HepG2 (cell line): Measurements from ENCODE around the gene TYMS. TPM values are rescaled to one million over a fixed set of nuclear protein-coding genes. Genes with fewer than 3 reads are reported as not detected.
A peak's percentile ranks its signal among the peaks of the same experiment; 100 is the strongest.

Experiments used
- ARID2 ChIP-seq: sonication (generic); formaldehyde crosslinking; IDR thresholded peaks from 2 replicates; pipeline ENCODE4 v1.8.1; 2022; ENCODE audit warnings: mild to moderate bottlenecking, missing genetic modification reagents, borderline replicate concordance
- CAMTA2 ChIP-seq: sonication (generic); formaldehyde crosslinking; IDR thresholded peaks from 2 replicates; pipeline ENCODE4 v1.4.0; 2020; ENCODE audit warnings: mild to moderate bottlenecking, missing genetic modification reagents, borderline replicate concordance
- CBFB ChIP-seq: sonication (generic); formaldehyde crosslinking; IDR thresholded peaks from 2 replicates; pipeline ENCODE4 v1.4.0; 2020; ENCODE audit warnings: missing genetic modification reagents
- E2F1 ChIP-seq: sonication (generic); formaldehyde crosslinking; IDR thresholded peaks from 2 replicates; pipeline ENCODE4 v1.5.0; 2020; ENCODE audit warnings: missing genetic modification reagents
- HDAC6 ChIP-seq: fragments of 200-600 bp; sonication (generic); IDR thresholded peaks from 2 replicates; pipeline ENCODE4 v1.7.0; 2017; ENCODE audit warnings: mild to moderate bottlenecking, antibody characterized with exemption, low read length, low read depth
- HMGXB4 ChIP-seq, 2 experiments: sonication (generic) in 1 of 2; formaldehyde crosslinking in 1 of 2; IDR thresholded peaks; 2 replicates each; pipeline versions ENCODE4 v1.4.0 to v1.6.1; 2018 to 2020; ENCODE audit warnings: missing genetic modification reagents in 2 of 2, borderline replicate concordance in 1 of 2, low read depth in 1 of 2, mild to moderate bottlenecking in 1 of 2, missing biosample characterization in 1 of 2
- NKX3-1 ChIP-seq: sonication (generic); formaldehyde crosslinking; IDR thresholded peaks from 2 replicates; pipeline ENCODE4 v1.5.0; 2020; ENCODE audit warnings: missing genetic modification reagents
- PHF8 ChIP-seq: sonication (generic); formaldehyde crosslinking; IDR thresholded peaks from 2 replicates; pipeline ENCODE4 v1.5.0; 2020; ENCODE audit warnings: missing genetic modification reagents
- SALL1 ChIP-seq: sonication (generic); formaldehyde crosslinking; IDR thresholded peaks from 2 replicates; pipeline ENCODE4 v1.8.0; 2022; ENCODE audit warnings: mild to moderate bottlenecking, missing genetic modification reagents
- YEATS2 ChIP-seq: sonication (generic); formaldehyde crosslinking; IDR thresholded peaks from 2 replicates; pipeline ENCODE4 v1.4.0; 2020; ENCODE audit warnings: missing genetic modification reagents, borderline replicate concordance
- ZKSCAN1 ChIP-seq: fragments of 150-350 bp; IDR thresholded peaks from 2 replicates; pipeline ENCODE4 v1.6.1; 2014; ENCODE audit warnings: low read length
- ZNF24 ChIP-seq: fragments of 450-650 bp; IDR thresholded peaks from 2 replicates; pipeline ENCODE4 v1.6.1; 2017; ENCODE audit warnings: antibody characterized with exemption, mild to moderate bottlenecking
- ZNF260 ChIP-seq: sonication (generic); formaldehyde crosslinking; IDR thresholded peaks from 2 replicates; pipeline ENCODE4 v1.4.0; 2020; ENCODE audit warnings: missing genetic modification reagents, low read depth, mild to moderate bottlenecking, borderline replicate concordance
- ZNF30 ChIP-seq: sonication (generic); formaldehyde crosslinking; IDR thresholded peaks from 2 replicates; pipeline ENCODE4 v1.5.0; 2020; ENCODE audit warnings: mild to moderate bottlenecking, missing genetic modification reagents
- ZNF512B ChIP-seq: sonication (generic); formaldehyde crosslinking; IDR thresholded peaks from 2 replicates; pipeline ENCODE4 v1.5.1; 2020; ENCODE audit warnings: missing genetic modification reagents, mild to moderate bottlenecking, borderline replicate concordance
- ZNF563 ChIP-seq: sonication (generic); formaldehyde crosslinking; IDR thresholded peaks from 2 replicates; pipeline ENCODE4 v1.8.0; 2022; ENCODE audit warnings: mild to moderate bottlenecking, moderate library complexity, missing genetic modification reagents
- polyA plus RNA-seq, 8 experiments: library from polyadenylated mRNA; depleted of rRNA in 3 of 8; stranded (reverse) in 7 of 8; unstranded in 1 of 8; fragments of >200 nt; fragmentation: Illumina TruSeq in 4 of 8; extraction: Trizol in 4 of 8; gene quantifications; 2 replicates each; pipeline versions ENCODE4 v1.2.1 to v1.2.3, GENCODE V29; 2011 to 2016; ENCODE audit warnings: low read depth in 4 of 8, missing spikeins in 1 of 8, mixed read lengths in 1 of 8; ENCODE audit not compliant: insufficient read depth in 1 of 8
- total RNA-seq, 5 experiments: library from RNA; depleted of rRNA; stranded (reverse); fragments of >200 nt; fragmentation: Illumina TruSeq; extraction: Trizol; gene quantifications; 2 replicates each; pipeline ENCODE4 v1.2.3, GENCODE V29; 2016; ENCODE audit warnings: low read depth in 1 of 5
- TF ChIP-seq, protein P1 (sequence below): sonication (generic); formaldehyde crosslinking; IDR thresholded peaks from 2 replicates; pipeline ENCODE4 v1.4.0; 2020; ENCODE audit warnings: missing genetic modification reagents
- TF ChIP-seq, protein P2 (sequence below): sonication (generic); formaldehyde crosslinking; IDR thresholded peaks from 2 replicates; pipeline ENCODE4 v1.4.0; 2020; ENCODE audit warnings: missing genetic modification reagents
- TF ChIP-seq, protein P3 (sequence below): fragments of 450-650 bp; IDR thresholded peaks from 2 replicates; pipeline ENCODE4 v1.6.1; 2017

The TYMS gene
- total and polyA plus RNA-seq, 2 of the 13 experiments (the other 11 are each of a cell fraction or from before 2014, with no cell fraction given), result 80.1 to 106 TPM

GRCh38 chr18:657311-658000 is at the start of gene TYMS (continued):
- TF ChIP-seq ZNF512B (CRISPR knock-in tag), result 0 out of 2 replicates have a peak, but pooled peaks have one; percentile 42
- TF ChIP-seq, protein P1, sequence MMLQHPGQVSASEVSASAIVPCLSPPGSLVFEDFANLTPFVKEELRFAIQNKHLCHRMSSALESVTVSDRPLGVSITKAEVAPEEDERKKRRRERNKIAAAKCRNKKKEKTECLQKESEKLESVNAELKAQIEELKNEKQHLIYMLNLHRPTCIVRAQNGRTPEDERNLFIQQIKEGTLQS (CRISPR knock-in tag), result 0 out of 2 replicates have a peak, but pooled peaks have one; percentile 18
- no peak for TF ChIP-seq ZNF24
- no peak for TF ChIP-seq ZNF563 (CRISPR knock-in tag)
- TF ChIP-seq, protein P2, sequence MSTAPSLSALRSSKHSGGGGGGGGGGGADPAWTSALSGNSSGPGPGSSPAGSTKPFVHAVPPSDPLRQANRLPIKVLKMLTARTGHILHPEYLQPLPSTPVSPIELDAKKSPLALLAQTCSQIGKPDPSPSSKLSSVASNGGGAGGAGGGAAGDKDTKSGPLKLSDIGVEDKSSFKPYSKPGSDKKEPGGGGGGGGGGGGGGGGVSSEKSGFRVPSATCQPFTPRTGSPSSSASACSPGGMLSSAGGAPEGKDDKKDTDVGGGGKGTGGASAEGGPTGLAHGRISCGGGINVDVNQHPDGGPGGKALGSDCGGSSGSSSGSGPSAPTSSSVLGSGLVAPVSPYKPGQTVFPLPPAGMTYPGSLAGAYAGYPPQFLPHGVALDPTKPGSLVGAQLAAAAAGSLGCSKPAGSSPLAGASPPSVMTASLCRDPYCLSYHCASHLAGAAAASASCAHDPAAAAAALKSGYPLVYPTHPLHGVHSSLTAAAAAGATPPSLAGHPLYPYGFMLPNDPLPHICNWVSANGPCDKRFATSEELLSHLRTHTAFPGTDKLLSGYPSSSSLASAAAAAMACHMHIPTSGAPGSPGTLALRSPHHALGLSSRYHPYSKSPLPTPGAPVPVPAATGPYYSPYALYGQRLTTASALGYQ (CRISPR knock-in tag), result peak; percentile 45; the same call in 1 of the 2 replicates
- 0 out of 2 replicates have a peak, but pooled peaks have one; percentile 46 for TF ChIP-seq ARID2 (CRISPR knock-in tag)
- TF ChIP-seq YEATS2 (CRISPR knock-in tag), result peak; percentile 46; the same call in 1 of the 2 replicates
- TF ChIP-seq ZNF30 (CRISPR knock-in tag), result 0 out of 2 replicates have a peak, but pooled peaks have one; percentile 15
- peak; percentile 61 for TF ChIP-seq SALL1 (CRISPR knock-in tag)
- peak; percentile 88 for TF ChIP-seq E2F1 (CRISPR knock-in tag)
- TF ChIP-seq, protein P3, sequence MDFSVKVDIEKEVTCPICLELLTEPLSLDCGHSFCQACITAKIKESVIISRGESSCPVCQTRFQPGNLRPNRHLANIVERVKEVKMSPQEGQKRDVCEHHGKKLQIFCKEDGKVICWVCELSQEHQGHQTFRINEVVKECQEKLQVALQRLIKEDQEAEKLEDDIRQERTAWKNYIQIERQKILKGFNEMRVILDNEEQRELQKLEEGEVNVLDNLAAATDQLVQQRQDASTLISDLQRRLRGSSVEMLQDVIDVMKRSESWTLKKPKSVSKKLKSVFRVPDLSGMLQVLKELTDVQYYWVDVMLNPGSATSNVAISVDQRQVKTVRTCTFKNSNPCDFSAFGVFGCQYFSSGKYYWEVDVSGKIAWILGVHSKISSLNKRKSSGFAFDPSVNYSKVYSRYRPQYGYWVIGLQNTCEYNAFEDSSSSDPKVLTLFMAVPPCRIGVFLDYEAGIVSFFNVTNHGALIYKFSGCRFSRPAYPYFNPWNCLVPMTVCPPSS, result no peak
- no peak for TF ChIP-seq ZKSCAN1
- no peak for TF ChIP-seq HDAC6
- 0 out of 4 replicates have a peak, but pooled peaks of 1 of the 2 experiments have one; percentile 14 for TF ChIP-seq HMGXB4 (CRISPR knock-in tag; IDR thresholded peaks at IDR 0.05; ENCODE audit: borderline replicate concordance in 1 of 2, low read depth in 1 of 2)
- TF ChIP-seq PHF8, result no peak; the same call in 1 of the 2 replicates
- TF ChIP-seq CAMTA2 (CRISPR knock-in tag), result peak; percentile 27; the same call in 1 of the 2 replicates
- no peak for TF ChIP-seq ZNF260 (CRISPR knock-in tag)
- peak; percentile 15; the same call in 1 of the 2 replicates for TF ChIP-seq NKX3-1 (CRISPR knock-in tag)
- peak; percentile 51; the same call in 1 of the 2 replicates for TF ChIP-seq CBFB (CRISPR knock-in tag)
